Stimulated activated CD8-positive, alpha-beta memory T cell treated with anti-CD3 and anti-CD28 coated beads, Interleukin-15, amount 100 ng/mL, for 4 hours (primary cell): ENCODE data around the gene ERG.

Experiments
- DNase-seq, 2 donors: peaks; one replicate each; pipeline ENCODE4 v3.0.0-alpha.2; 2020; ENCODE audit warnings: low read depth in 2 of 2

ERG gene

GRCh38 chr21:38474796-38475195 lies 23.5 kb downstream of the ERG start:
- no peak for DNase-seq

- no peak for DNase-seq
Observed at GRCh38 chr21:38474124-38474523, 24.2 kb downstream of the ERG start.

DNA sequence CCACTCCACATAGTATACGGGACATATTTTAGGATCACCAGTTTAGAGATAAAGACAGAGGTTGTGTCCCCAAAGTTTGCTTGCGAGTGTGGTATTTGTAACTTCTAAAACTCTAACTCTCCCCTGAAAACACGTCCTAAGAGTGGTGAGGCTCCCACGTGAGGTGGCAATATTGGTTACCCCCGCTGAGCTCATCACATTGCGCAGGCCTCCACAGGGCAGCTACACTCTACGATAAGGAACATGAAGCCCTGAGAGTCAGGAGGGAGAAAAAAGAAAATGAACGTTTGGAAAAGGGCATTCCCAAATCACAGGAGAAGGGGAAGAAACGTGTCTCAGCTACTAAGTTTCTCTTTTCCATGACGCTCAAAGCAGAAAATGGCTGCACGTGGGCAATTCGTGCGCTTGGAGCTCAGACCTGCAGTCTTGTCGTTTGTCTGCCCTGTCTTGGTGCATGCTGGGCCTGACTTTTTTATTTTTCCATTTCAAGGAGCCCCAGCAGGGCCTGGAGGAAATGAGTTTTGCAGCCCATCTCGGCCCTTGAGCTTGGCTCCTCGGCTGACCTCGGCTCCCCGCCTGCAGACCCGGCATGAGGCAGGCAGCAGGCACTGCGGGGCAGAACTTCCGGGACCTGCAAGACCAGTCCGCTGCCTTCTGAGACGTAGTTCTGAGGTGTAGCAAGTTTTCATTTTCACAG lies 25.7 kb downstream of the ERG start:
- no peak for DNase-seq

GRCh38 chr21:38471766-38472165 lies 26.5 kb downstream of the ERG start:
- DNase-seq: no peak

- no peak for DNase-seq
Observed at GRCh38 chr21:38470755-38471154, 27.5 kb downstream of the ERG start.

- DNase-seq: no peak
Observed at GRCh38 chr21:38469642-38470041, 28.6 kb downstream of the ERG start.

DNA sequence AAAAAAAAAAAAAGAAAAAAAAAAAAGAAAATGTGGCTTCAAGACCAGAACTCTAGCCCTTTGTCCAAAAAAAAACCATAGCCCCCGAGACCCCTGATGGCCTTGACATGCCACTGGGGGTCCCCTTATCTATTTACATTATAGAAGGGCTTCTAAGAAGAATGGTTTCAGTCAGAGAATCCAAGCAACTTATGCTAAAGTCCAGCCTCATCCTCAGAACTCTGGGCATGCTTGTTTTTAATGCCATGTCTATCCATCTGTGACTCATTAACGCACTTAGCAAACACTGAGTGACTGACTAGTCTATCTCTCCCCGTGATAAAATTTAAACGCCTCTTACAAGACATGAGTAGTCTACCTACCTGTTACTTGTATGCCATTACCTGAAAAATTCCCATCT lies 29.3 kb downstream of the ERG start:
- no peak for DNase-seq

GRCh38 chr21:38467911-38468310 lies 30.4 kb downstream of the ERG start:
- no peak for DNase-seq

DNA sequence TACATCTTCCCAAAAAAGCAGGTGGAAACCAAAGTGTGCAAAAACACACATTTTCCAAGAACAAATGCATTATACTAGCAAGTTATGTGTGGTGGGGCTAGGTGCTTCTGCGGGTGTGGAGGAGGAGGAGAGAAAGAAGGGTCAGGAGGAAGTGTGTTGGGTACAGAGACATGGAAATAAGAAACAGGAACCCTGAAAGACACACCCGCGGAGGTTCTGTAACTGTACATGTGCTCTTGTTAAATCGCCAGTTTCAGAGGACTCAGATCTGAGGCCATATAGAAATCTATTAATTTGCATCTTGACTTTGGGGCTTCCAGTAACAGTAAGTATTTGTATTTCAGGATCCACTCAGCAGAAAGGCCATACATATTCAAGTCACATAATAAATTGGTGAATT lies 30.9 kb downstream of the ERG start:
- DNase-seq: no peak

DNA sequence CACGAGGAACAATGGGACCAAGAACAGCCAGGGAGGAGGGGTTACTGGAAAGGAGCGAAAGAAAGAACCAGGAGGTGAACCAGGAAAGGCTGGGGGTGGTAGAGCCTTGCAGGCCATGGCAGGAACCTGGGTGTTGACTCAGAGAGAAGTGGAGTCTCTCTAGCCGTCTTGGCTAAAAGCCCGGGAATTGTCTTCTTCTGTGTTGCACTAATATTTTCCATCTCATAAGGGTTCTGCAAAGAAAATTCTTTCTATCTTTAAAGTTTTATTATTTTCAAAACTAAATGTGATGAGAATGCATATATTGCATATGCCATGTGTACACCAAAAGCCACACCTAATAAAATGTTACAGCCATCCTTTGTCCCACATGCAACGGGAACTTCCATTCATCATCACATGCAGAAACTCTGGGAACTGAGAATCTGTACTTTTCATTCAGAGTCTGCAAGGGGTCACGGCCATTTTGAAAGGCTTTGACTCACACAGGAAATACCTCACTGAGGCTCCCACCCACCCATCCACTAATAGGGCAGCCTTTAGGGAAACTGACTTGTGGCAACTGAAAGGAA lies 38.0 kb downstream of the ERG start:
- DNase-seq: no peak

DNA sequence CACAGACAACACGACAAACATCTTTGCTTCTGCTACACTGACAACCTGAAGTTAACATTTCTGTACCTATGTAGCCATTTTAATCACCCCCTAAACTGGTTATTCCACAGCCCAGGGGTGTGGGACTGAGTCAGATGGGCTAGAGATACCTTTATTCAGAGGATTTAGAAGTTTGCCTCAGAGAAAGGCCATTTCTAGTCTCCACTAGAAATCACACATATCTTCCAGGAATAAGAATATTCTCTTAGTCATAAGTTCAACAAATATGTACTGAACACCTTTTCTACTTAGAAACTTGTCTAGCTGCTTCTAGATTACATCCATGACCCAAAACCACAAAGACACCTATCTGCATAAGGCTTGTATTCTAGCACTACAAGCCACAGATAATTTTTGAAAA lies 38.8 kb downstream of the ERG start:
- no peak for DNase-seq

GRCh38 chr21:38455403-38455802 lies 42.9 kb downstream of the ERG start:
- no peak for DNase-seq

GRCh38 chr21:38454702-38455101 lies 43.6 kb downstream of the ERG start:
- DNase-seq: no peak

GRCh38 chr21:38454161-38454560 lies 44.1 kb downstream of the ERG start:
- DNase-seq: no peak

GRCh38 chr21:38448671-38449385 lies 49.4 kb downstream of the ERG start:
- no peak for DNase-seq

DNA sequence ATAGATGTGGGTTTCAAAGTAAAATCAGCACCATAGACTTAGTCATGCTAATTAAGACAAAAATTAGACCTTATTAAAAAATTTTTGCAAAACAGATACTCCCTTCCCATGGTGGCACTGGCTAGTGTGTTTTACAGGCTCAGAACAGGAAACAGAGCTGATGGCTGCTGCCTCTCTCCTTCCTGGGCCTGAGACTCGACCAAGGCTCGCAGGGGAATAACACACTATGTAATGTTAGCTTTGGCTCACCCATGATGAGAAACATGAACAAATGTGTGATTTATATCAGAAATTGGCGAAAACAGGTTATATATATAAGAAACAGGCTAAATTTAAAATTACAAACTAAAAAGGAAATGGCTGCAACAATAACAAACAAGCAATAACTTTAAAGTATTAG lies 50.7 kb downstream of the ERG start:
- DNase-seq: no peak

DNA sequence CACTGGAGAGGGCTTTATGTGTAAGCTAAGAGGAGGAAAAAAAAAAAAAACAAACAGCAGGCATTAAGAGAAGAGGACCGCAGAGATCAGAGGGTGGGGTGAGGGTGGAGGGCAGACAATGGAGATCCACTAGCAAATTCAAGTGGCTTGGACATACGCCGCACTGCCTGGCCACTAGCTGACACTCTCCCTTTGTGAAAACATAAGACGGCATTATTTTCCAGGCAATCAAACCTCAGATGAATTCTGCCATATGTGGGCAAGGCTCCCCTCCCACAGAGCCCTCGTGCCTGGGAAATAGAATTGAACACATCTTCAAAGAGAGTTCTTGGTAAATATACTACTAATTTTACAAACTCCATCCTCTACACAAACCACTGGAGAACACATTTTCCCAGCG lies 53.6 kb downstream of the ERG start:
- no peak for DNase-seq

- DNase-seq: no peak
Observed at GRCh38 chr21:38443110-38443509, 55.2 kb downstream of the ERG start.

GRCh38 chr21:38441153-38441552 lies 57.1 kb downstream of the ERG start:
- DNase-seq: no peak

DNA sequence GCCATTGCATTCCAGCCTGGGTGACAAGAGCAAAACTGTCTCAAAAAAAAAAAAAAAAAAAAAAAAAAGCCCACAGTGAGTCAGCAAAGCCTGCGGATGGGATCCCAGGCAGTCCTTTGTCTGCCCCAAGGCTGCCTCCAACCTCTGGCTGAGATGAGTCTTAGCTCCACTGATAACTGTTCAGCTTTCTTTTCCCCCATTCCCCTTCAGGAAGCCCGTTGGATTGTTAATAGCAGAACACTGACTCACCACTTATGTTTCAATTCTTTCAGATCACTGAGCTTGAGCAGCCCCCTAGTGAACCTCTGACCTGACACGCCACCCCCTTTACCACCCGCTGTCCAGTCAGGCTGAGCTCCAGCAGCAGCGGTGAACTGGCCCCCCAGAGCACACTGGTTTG lies 57.5 kb downstream of the ERG start:
- no peak for DNase-seq

DNA sequence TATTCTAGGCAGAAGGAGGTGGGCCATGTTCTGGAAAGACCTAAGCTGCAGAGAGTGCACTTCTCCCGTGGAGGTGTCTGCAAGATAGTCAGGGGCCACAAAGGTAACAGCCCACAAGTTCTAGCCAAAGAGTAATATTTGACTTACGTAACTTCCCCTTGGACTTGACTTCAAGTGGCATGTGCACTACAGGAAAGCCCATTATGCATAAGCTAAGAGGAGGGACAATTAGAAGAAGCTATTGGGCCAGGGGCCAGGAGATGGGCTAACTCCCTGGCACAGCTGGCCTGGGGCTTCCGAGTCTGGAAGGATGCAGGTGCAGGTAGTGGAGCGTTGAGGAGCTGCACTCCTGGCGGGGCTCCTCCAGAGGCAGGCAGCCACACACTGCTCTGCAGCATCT lies 58.3 kb downstream of the ERG start:
- DNase-seq: no peak

GRCh38 chr21:38439426-38439825 lies 58.9 kb downstream of the ERG start:
- no peak for DNase-seq

- no peak for DNase-seq
Observed at GRCh38 chr21:38438462-38438893, 59.8 kb downstream of the ERG start.
